Fibroblast of lung (primary cell): ENCODE data around the gene PITPNB.

Source experiments
- CTCF ChIP-seq, 2 donors: IDR thresholded peaks in 1 of 2; conservative IDR thresholded peaks in 1 of 2; 1 replicate in 1 of 2; 2 replicates in 1 of 2; pipeline ENCODE4 v1.5.1; 2011 to 2012; ENCODE audit warnings: low read length in 2 of 2, control low read depth in 1 of 2, inconsistent platforms in 1 of 2, low read depth in 1 of 2, mild to moderate bottlenecking in 1 of 2
- EZH2 ChIP-seq: IDR thresholded peaks from 2 replicates; pipeline ENCODE4 v1.5.1; 2012; ENCODE audit warnings: low read length, control low read depth, mild to moderate bottlenecking; ENCODE audit errors: missing control alignments

DNA sequence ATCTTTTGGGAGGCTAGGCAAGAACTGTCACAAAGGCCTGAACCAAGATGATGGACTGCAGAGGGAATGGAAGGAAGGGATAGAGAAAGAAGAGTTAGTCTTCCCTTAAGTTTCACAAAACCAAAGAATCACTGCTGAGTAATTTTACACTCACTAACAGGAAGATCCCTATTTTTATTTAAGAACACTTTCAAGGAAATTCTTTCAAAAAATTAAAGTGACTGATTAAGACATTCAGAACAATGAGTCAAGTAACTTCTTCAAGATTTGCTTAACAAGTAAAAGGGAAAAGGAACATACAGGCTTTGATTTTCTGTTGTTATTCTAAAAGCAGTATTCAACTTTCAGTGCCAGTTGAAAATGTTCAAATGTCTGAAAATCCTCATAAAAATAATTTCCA lies 3.1 kb downstream of the PITPNB start:
- no peak for TF ChIP-seq CTCF (conservative IDR thresholded peaks at IDR 0.05 in 1 of 2, IDR thresholded peaks at IDR 0.05 in 1 of 2; ENCODE audit: low read depth in 1 of 2, low read length in 2 of 2)
- no peak for TF ChIP-seq EZH2
